ENCODE measurements around the gene CREB3L1.

CREB3L1 gene

GRCh38 chr11:46242952-46243795 is 34.3 kb upstream of the CREB3L1 start:
- ATAC-seq (peak; percentile 79), DNase-seq (peak; percentile 96 to 97)
- H3K27ac Mint-ChIP-seq, result peak overlapping the region; percentile 99 to 100
- peak overlapping the region; percentile 93 for H3K4me3 Mint-ChIP-seq
- no peaks in the 10 kb centered on the region for H3K9me3 Mint-ChIP-seq
- H3K27me3 Mint-ChIP-seq, result peaks cover 13% of the 10 kb centered on the region
- peaks cover 42% of the 10 kb centered on the region for H3K4me1 Mint-ChIP-seq

DNA sequence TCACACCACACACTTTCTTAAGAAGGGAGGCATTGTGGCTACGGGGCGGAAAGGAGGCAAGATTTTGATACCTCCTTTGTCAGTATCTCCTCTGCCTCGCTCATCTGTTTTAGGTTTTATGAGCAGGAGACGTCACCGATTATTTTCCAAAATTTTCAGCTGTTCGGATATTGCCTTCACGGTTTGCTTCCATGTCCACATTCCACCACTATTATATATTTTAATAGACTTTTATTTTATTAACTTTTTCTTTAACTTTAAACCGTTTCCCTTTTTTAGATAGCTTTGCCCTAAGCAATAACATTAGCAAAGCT is 33.7 kb upstream of the CREB3L1 start:
- Mint-ChIP-seq H3K27ac (peak overlapping the region; percentile 99 to 100), H3K4me3 (peak overlapping the region; percentile 93), H3K9me3 (no peaks in the 10 kb centered on the region), H3K27me3 (peaks cover 13% of the 10 kb centered on the region), H3K4me1 (peaks cover 42% of the 10 kb centered on the region)
- DNase-seq (no peak), ATAC-seq (no peak)

- peaks cover 6% of the 10 kb centered on the region for H3K27me3 Mint-ChIP-seq
- ATAC-seq (no peak), DNase-seq (no peak)
- H3K27ac Mint-ChIP-seq, result no peak overlapping the region
- no peak overlapping the region for H3K4me3 Mint-ChIP-seq
- peaks cover 32% of the 10 kb centered on the region for H3K4me1 Mint-ChIP-seq
- no peaks in the 10 kb centered on the region for H3K9me3 Mint-ChIP-seq
These were observed 30.9 kb upstream of the CREB3L1 start for GRCh38 chr11:46246521-46246920.

- Mint-ChIP-seq H3K9me3 (no peaks in the 10 kb centered on the region), H3K4me1 (peaks cover 27% of the 10 kb centered on the region), H3K4me3 (no peak overlapping the region), H3K27me3 (peaks cover 6% of the 10 kb centered on the region), H3K27ac (no peak overlapping the region)
- DNase-seq (no peak), ATAC-seq (no peak)
These were observed 30.4 kb upstream of the CREB3L1 start for GRCh38 chr11:46247090-46247489.

DNA sequence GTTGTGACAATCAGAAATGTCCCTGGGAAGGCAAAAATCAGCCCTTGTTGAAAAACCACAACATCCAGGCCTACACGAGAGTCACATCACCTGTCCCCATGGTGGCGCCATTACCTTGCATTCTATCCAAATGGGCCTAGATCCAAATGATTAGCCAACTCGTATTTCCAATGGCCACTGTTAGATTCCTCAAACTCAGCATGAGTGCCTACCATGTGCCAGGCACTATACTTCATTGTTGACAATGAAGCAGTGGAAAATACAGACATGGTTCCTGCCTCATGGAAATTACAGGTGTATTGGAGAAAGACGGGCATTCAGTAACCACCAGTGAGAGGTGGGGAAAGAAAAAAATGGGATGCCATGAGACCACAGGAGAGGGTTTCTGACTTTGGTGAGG is 29.8 kb upstream of the CREB3L1 start:
- no peak overlapping the region for H3K4me3 Mint-ChIP-seq
- peaks cover 6% of the 10 kb centered on the region for H3K27me3 Mint-ChIP-seq
- H3K9me3 Mint-ChIP-seq, result no peaks in the 10 kb centered on the region
- ATAC-seq, result no peak
- peaks cover 22% of the 10 kb centered on the region for H3K4me1 Mint-ChIP-seq
- peak; percentile 29 to 41 for DNase-seq
- H3K27ac Mint-ChIP-seq, result no peak overlapping the region

- DNase-seq, result no peak
- ATAC-seq, result peak; percentile 45
- Mint-ChIP-seq H3K27ac (peak overlapping the region in 1 of 2 donors; percentile 40), H3K27me3 (peaks cover 6% of the 10 kb centered on the region), H3K4me3 (no peak overlapping the region), H3K4me1 (peaks cover 13% of the 10 kb centered on the region), H3K9me3 (no peaks in the 10 kb centered on the region)
These were observed 29.0 kb upstream of the CREB3L1 start for GRCh38 chr11:46248289-46249102.

GRCh38 chr11:46249103-46249937 is 28.1 kb upstream of the CREB3L1 start:
- no peak for ATAC-seq
- Mint-ChIP-seq H3K9me3 (no peaks in the 10 kb centered on the region), H3K27ac (peak overlapping the region; percentile 40 to 50), H3K27me3 (peaks cover 6% of the 10 kb centered on the region), H3K4me3 (no peak overlapping the region), H3K4me1 (peaks cover 11% of the 10 kb centered on the region)
- DNase-seq, result no peak

GRCh38 chr11:46249938-46250744 is 27.3 kb upstream of the CREB3L1 start:
- Mint-ChIP-seq H3K9me3 (no peaks in the 10 kb centered on the region), H3K27ac (no peak overlapping the region), H3K27me3 (peaks cover 5% of the 10 kb centered on the region), H3K4me3 (no peak overlapping the region), H3K4me1 (peaks cover 11% of the 10 kb centered on the region)
- ATAC-seq, result no peak
- DNase-seq, result no peak

DNA sequence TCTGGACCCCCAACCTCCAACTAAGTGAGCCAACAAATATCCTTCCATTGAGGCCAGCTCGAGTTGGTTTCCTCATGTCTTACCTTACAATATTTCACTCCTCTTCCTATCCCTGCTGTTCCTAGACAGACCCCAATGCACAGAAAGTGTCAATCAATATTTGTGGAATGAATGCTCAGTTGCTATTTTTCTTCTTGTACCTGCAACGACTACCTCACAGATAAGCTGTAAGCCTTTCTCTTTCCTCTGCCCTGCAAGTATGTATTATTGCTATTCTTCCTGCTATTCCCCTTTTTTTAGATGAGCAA is 26.8 kb upstream of the CREB3L1 start:
- Mint-ChIP-seq H3K4me1 (peaks cover 11% of the 10 kb centered on the region), H3K4me3 (no peak overlapping the region), H3K27me3 (no peaks in the 10 kb centered on the region), H3K27ac (no peak overlapping the region), H3K9me3 (no peaks in the 10 kb centered on the region)
- ATAC-seq (no peak), DNase-seq (no peak)

DNA sequence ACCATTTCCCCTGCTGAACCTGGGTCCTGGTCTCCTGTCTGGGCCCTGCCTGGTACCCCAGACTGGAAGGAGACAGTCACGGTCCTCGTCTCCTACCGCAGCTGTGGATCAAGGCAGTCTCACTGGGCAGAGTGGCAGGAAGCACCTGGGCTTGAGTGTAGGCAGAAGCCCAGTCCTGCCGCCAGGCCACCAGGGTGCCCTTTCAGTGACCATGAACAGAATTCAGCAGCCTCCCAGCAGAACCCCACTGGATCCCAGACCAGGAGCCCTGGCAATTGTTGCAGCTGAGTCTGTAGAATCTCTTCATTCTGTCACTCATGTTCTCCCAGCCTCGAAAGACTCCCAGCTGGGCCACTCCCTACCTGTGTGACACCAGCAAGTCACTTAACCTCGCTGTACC is 25.5 kb upstream of the CREB3L1 start:
- Mint-ChIP-seq H3K4me1 (peaks cover 11% of the 10 kb centered on the region), H3K27ac (no peak overlapping the region), H3K4me3 (no peak overlapping the region), H3K27me3 (no peaks in the 10 kb centered on the region), H3K9me3 (no peaks in the 10 kb centered on the region)
- ATAC-seq (no peak), DNase-seq (no peak)

- no peak for DNase-seq
- no peak overlapping the region for H3K4me3 Mint-ChIP-seq
- H3K27ac Mint-ChIP-seq, result no peak overlapping the region
- H3K4me1 Mint-ChIP-seq, result peaks cover 11% of the 10 kb centered on the region
- no peaks in the 10 kb centered on the region for H3K27me3 Mint-ChIP-seq
- H3K9me3 Mint-ChIP-seq, result no peaks in the 10 kb centered on the region
- ATAC-seq, result no peak
These were observed 25.0 kb upstream of the CREB3L1 start for GRCh38 chr11:46252373-46252914.

- Mint-ChIP-seq H3K4me1 (peaks cover 11% of the 10 kb centered on the region), H3K4me3 (no peak overlapping the region), H3K27ac (peak overlapping the region; percentile 84 to 95), H3K9me3 (no peaks in the 10 kb centered on the region), H3K27me3 (no peaks in the 10 kb centered on the region)
- ATAC-seq (no peak), DNase-seq (no peak)
These were observed 24.0 kb upstream of the CREB3L1 start for GRCh38 chr11:46253258-46254132.

GRCh38 chr11:46254133-46254491 is 23.4 kb upstream of the CREB3L1 start:
- ATAC-seq, result no peak
- H3K4me1 Mint-ChIP-seq, result peaks cover 5% of the 10 kb centered on the region
- H3K9me3 Mint-ChIP-seq, result no peaks in the 10 kb centered on the region
- H3K4me3 Mint-ChIP-seq, result no peak overlapping the region
- peak overlapping the region; percentile 84 to 95 for H3K27ac Mint-ChIP-seq
- DNase-seq, result no peak
- no peaks in the 10 kb centered on the region for H3K27me3 Mint-ChIP-seq

DNA sequence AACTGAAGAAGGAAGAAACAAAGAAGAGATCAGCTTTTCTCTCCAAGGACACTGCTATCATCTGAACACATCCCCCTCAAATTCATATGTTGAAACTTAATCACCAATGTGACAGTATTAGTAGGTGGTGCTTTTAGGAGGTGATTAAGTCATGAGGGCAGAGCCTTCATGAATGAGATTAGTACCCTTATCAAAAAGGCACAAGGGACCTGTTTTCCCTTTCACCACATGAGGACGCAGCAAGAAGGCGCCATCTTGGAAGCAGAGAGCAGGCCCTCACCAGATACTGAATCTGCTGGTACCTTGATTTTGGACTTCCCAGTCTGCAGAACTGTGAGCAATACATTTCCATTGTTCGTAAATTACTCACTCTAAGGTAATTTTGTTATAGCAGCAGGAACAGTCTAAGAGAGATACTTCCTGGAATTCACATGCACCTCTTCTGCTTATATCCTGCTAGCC is 20.9 kb upstream of the CREB3L1 start:
- ATAC-seq (no peak), DNase-seq (no peak)
- H3K27ac Mint-ChIP-seq, result no peak overlapping the region
- H3K27me3 Mint-ChIP-seq, result no peaks in the 10 kb centered on the region
- H3K9me3 Mint-ChIP-seq, result no peaks in the 10 kb centered on the region
- no peaks in the 10 kb centered on the region for H3K4me1 Mint-ChIP-seq
- H3K4me3 Mint-ChIP-seq, result no peak overlapping the region
